GM18867 (cell line): Measurements from ENCODE around the gene SERBP1.
"Not testable (repeated sequence)": the region's sequence is repeated elsewhere in the genome, so short reads cannot be mapped to it uniquely, and the experiment has no call there.

Experiments used
- ATAC-seq: cut with Tn5 transposase; IDR thresholded peaks from one replicate; pipeline ENCODE4 v1.9.1; 2021; ENCODE audit warnings: mild to moderate bottlenecking, moderate library complexity; ENCODE audit not compliant: unreplicated experiment

SERBP1 gene

DNA sequence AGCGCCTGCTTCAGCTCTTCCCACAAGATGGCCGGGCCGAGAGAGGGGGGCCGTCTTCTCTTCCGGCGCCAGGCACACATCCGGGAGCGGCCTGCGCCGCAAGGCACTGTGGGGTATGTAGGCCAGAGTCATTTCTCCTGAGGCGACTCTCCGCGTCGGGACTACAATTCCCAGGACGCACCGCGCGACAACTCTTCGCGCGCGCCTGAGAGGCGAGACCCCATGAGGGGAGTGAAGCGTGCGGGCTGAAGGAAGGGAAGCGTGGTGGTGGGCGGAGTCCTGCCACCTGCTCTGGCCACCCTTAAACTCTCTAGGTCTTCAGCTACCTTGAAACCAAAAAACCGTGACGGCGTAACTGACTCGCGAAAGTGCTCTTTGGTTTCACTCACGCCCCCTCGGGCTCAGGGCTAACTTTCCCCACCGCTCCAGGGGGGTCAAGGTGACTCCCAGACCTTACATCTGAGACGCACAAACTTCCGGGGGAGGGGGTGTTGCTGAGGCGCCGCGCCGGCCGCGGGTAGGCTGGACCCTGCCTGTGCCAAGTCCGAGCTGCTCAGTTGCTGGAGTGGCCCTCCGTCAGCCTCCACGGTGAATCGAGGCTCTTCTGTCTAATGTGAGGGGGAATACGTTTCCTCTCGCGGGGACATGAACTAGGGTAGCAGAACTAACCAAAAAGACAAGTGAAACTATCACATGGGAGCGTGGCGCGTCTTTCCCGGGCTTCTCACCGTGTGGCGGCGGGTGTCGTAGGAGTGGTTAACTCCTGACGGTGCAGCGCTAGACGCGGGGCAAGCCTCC is at the start of gene SERBP1:
Gene SERBP1 (minus strand): TSS at position 45 of the 798 bp plus-strand sequence. CDS start 102 bp downstream, outside the sequence.
- peak; percentile 81 for ATAC-seq

DNA sequence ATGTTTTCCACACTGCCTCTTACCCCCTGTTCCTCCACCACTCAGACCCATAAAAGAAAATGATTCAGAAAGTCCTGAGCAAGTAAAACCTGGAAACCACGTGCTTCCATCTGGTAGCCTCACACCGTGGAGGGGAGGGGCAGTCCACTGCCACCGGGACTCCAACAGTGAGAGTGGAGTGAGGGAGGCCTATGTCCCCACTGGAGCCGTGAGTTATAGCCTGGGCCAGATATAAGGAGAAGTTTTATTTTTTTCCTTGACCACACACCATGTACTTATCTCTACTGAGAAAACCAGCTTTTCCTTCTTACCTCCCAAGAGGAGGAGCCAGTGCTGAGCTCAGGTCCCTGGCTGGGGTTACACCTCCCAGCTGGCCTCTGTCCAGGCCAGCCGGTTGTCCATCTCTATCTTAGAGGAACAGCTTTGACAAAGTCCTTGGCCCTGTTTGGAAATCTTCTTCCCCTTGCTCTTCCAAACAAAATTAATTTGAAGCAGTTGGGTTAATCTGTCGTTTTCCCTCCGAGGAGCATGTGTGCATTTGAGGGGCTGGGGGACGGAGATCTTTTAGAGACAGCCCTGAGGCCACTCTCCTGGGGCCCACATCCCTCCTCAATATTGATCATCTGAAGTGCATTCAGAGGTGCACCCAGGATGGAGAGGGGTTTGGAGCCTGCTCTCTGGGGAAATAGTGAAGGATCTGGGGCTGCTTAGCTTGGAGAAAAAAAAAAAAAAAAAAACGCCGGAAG is 49.1 kb upstream of the SERBP1 start:
- ATAC-seq: no peak

DNA sequence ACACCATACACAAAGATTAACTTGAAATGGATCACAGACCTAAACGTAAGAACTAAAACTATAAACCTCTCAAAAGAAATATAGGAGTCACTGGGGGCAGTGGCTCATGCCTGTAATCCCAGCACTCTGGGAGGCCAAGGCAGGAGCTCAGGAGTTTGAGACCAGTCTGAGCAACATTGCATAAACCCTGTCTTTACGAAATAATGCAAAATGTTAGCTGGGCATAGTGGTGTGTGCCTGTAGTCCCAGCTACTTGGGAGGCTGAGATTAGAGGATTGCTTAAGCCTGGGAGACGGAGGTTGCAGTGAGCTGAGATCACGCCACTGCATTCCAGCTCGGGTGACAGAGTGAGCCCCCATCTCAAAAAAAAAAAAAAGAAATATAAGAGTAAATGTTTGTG is 46.7 kb upstream of the SERBP1 start:
- no peak for ATAC-seq

DNA sequence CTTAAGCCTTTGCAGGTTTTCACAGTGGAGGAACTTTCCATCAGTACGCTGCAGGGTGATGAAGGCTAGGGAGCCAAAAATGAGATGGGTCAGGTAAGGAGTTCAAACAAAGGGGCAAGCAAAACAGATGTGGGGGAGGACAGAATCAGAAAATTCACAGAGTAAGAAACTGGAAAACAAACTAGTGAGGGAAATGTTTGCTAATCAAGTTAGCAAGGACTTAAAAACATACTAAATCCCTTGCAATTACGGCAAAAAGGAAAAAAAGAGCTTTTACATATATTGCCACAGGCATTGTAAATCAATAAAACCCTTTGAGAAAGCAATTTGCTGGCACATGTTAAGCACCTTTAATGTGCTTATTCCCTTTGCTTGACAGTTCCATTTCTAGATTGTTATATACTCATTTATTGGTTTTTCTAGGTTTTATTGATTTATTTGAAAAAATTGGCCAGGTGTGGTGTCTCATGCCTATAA is 45.8 kb upstream of the SERBP1 start:
- no peak for ATAC-seq

DNA sequence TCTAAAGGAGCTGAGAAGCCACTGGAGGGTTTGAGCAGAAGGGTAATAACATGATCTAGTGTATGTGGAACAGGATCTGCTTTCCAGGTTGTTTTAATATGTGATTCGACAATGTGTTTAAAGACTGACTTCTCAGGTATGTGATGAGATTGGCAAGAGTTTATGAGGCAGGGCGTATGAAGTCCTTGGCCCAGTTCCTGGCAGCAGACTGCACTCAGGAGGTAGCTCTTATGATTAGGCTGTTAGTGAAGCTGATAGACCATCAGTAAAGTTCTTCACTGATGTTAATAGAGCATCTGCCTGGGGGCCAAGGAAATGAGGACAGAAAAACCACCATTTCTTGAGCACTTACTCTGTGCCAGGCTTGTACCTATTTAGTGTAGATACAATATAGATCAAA is 41.9 kb upstream of the SERBP1 start:
- ATAC-seq: no peak

DNA sequence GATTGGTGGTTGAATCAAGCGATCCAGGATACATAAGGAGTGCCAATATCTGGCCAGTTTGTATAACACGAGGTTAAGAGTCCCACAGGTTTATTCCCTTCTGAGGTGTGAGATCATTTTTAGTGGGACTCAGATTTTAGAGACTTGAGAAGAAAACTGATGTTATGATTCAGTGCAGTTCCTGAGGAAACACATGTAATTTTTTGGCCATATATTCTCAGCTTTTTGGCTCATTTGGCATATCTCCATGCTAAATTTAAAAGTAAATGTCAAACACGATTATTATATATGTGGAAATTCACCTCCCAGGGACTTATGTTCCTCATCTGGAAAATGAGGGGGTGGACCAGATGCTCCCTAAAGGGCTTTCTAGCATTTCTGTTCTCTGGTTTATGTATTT is 39.2 kb upstream of the SERBP1 start:
- no peak for ATAC-seq

DNA sequence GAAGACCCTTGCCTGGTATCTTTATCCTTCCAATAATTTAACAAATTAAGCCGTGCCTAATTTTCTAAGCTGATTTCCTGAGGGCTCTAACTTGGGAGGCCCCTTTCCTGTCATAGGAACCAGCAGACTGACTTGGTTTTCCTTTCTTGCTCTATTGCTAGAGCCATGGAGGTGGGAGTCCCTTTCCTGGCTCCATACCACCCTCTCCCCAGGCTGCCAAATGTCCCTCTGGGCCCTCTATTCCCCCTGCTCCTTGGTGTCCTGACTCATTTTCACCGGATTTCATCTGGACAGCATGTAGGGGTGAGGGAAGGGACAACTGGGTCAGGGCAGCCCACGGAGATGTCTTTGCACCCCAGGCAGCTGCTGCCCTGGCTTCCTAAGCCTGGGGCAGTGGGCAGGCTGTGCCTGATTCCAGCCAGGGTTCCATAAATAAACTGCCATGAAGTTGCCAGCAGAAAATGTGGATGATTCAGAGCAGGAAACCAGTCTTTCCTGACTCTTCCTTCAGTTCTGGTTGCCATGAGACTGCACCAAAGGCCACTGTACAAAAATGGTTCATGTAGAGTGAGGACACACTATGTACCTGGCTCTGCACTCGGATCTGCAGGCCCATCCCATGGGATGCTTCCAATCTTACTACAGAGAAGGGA is 38.0 kb upstream of the SERBP1 start:
- ATAC-seq: no peak

DNA sequence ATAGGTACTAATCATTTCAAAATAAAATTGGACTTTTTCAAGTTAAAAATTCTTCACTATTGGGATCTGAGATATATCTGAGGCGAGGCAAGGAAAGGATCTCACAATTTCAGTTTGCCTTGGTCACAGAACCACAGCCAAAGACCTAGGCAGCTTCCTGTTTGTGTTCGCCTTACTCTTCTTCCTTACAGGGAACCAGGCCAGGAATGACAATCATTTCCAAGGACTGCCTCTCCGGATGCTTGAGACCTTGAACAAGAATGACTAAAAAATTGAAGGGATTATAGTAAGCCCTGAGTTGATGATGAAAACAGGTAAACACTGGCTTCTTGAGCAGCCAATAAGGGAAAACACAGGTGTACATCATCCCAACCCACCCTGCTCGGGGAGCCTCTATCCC is 35.2 kb upstream of the SERBP1 start:
- no peak for ATAC-seq

DNA sequence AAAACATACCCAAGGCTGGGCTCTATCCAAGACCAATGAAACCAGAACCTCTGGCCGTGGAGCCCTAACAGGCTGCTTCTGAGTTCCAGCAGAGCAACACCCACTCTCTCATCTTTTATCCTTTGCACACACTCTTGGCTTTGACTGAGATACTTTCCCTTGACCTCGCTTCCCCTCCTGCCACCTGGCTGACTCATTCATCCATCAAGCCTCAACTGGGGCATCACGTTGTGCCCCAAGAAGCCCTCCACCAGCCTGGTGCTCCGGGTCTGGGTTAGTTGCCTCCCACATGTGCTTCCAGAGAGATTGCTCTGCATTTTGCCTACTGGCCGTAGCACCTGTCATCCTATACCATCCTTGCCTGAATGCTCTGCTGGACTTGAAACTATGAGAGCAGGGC is 34.5 kb upstream of the SERBP1 start:
- no peak for ATAC-seq

DNA sequence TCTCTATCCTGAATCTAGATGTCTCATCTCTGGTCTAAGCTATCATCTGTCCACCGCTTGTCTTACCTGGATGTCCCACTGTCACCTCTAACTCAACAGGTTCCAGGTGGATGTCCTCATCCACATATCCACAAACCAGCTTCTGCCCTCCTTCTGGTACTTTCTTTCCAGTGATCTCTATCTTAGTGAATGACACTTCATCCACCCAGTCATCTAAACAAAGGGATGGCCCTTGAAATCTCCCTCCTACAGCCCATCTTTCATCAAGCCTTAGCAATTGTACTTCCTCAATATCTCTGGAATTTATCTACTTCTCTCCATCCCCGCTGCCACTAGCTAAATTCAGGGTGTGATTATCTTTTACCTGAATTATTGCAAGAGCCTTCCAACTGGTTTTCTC is 33.9 kb upstream of the SERBP1 start:
- ATAC-seq: no peak

DNA sequence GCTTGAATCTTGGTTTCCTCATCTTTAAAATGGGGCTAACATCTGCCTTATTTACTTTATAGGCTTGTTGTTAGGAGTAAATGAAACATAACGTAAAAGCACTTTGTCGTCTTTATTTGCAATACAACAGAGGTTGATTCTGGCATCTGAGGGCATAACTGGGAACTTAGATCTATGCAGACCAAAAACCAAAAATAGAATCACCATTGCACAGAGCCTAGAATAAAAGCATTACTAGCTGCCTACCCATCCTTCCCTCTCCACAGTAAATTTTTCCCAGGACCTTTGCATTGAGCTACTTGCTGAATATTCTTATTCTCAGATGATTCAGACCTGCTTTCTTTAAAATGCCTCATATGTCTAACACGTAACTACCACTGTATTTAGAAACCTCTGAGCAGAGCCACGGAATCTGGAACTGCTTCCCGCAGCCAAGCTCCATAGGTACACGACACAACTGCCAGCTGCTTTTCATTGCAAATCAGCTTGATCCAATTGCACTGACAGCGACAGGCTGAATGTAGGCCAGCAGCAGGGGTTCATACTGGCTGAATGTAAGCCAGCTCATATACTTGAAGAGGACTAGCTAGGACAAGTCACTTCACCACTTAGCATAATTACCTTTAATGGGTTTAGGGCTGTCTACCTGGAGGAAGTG is 33.2 kb upstream of the SERBP1 start:
- ATAC-seq: no peak

DNA sequence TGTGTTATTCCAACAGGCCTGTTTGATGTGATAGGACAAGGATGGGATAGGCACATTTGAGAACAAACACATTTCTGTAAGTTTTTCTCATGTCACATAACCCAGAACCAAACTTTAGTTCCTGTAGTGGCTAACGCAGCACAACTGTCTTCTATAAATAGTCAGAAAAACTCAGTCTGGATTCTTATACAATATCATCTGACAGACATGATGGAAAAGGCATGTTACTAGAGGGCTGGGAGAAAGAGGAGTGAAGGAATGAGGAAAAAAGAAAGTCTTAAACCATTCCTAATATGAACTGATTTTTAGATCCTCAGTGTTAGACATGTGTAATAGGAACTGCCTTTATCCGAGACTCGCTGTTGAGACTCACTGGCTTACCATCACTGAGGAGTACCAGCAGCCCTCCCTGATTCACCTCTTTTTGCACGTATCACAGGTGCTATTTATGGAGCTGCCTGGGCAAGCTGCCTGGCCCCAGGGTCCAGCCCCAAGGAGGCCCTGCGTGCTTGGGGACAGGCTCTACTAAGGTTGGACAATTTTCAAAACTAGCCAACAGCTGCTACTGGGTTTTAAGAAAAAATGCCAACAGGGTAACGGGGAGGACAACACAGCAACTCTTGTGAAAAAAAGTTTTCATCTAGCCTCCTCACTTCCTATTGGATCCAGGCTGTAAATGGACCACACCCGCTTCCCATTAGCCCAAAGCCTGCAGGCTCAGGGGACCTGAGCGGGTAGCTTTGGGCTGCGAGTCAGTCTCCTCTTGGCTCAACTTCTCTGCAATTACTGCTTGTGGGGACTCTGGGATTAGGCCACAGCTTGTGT is 30.7 kb upstream of the SERBP1 start:
- no peak for ATAC-seq

DNA sequence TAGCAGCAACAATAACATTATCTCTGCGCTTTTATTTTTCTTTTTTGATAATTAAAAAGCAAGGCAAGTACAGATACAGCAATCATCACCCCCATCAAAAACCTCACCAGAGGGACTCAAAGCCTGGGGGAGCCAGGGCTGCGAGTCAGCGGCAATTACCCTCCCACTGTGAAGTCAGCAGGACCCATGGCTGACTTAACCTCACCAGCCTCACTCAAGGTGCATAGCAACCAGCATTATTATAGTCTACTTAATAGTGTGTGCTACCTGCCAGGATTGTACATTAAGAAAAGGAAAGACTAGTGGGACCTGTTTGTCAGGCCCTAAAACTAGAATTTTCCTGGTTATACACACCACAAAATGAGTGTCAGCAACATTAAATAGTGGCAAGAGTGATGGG is 28.9 kb upstream of the SERBP1 start:
- ATAC-seq: no peak

DNA sequence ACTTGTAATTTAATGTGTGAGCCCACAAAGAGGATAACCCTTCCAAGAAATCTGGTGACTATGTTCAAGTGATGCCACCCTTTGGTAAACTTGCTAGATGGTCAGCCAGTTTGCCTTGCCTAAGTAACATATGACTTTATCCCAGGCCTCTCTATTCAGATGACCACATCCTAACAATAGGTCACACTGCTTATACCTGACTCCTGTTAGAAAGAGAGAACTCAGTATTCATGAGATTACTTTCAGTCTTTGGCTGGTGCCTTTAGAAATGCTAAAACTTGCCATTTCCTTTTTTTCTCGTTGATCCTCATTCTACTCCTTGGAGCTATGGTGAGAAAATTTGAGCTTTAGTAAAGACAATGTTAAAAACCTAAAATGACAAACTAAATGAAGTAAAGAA is 28.5 kb upstream of the SERBP1 start:
- ATAC-seq: no peak

DNA sequence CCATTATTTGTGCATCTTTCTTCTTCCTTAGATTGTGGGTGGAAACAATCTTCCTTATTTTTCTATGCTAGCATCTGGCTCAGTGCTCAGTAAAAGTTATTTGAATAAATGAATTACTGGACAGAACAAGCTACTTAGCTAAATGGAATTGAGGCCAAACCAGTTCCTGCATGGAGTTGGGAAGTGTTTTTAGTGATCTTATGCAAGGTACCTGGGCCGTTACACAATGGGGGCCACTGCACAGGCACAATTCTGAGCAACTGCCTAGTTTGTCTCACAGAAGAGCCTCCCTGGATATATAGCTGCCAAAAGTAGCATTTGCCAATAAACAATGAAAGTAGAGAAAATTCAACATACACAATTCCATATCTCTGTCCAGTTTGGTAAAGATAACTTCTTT is 27.0 kb upstream of the SERBP1 start:
- ATAC-seq: no peak

DNA sequence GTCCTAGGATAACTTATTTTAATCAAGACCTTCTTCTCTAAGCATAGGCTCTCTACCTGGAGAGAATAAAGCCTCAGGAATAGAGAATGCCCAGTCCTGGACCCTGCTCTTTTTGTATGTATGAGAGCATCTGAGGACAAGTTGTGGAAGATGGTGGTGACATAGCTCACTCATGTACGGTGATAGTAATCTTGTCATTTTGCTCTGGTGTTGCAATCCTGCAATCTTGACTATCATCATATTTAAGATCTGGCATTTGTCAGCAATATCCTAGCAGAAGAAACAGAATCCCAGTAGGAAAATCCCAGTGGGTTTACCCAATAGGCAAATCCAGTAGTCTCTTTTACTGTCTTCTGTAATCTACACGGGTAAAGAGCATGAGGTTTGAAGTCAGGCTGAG is 21.6 kb upstream of the SERBP1 start:
- no peak for ATAC-seq

DNA sequence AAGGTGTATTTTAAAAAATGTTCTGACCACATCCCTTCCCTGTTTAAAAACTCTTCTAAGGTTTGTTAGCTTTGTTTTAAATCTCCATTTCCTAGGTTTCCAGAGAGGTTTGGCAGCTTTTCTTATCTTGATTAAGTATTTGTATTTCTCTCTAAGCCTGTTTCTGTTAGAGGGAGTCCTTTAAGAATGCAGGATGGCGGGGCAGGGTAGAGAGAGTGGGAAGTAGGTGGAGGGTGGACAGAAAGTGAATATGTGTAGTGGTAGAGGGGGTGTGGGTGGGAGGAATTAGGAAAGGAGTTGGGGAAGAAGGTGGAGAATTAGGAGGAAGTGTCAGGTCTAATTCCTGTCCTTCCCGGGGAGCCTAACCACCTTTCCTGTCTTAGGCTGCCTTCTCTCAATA is 21.2 kb upstream of the SERBP1 start:
- ATAC-seq: no peak

DNA sequence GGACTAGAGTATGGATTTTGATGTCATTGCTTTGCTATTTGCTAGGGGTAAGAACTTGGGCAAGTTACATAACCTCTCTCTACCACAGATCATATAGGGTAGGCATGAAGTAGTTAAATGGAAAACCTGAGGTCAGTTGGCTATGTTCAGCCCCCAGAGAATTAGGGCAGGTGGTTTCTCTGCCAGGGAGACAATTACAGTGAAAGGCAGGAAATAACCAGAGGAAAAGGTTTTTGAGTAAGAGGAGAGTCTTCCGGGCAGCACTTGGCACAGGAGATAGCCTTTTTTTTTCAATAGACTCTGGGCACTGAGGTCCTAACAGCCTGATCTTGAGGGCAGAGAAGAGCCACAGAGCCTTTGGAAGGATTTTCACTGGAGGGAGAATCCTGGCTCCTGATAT is 16.7 kb upstream of the SERBP1 start:
- ATAC-seq: no peak

DNA sequence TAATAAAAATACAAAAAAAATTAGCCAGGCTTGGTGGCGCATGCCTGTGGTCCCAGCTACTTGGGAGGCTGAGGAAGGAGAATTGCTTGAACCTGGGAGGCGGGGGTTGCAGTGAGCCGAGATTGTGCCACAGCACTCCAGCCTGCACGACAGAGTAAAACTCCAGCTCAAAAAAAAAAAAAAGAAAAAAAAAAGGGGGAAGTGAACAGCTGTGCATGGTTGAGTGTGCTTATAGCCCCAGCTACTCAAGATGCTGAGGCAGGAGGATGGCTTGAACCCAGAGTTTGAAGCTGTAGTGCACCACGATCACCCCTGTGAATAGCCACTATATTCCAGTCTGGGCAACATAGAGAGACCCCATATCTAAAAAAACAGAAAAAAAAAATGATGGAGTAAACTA is 15.8 kb upstream of the SERBP1 start:
- ATAC-seq: not testable (repeated sequence)

DNA sequence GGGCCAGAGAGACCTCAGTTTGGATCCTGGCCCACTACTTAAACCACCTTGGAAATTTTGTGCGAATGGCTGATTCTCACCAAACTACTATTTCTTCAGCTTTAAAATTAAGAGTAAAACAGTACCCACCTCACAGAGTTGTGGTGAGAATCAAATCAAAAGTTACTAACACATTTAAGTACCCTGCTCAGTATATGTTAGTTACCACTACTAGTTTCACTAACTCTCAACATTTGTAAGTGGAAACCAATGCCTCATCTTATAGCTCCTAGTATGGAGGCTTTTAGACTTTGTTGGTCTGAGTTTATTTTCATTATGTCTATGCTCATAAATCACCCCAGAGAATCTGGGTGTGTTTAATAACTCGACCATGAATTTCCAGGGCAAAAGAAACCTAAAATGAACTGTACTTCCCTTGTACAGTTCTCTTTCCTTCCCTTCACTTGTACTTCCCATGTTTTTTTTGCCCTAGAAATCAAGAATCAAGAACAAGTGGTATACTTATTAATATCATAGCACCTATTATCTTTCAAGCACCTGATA is 11.6 kb upstream of the SERBP1 start:
- ATAC-seq: peak; percentile 54
